ENCODE measurements around the gene ENC1. TPM values are rescaled to one million over a fixed set of nuclear protein-coding genes. Genes with fewer than 3 reads are reported as not detected.

Gene ENC1
- total and polyA plus RNA-seq, 2 experiments from 2014 or later: 0.56 to 6.5 TPM

DNA sequence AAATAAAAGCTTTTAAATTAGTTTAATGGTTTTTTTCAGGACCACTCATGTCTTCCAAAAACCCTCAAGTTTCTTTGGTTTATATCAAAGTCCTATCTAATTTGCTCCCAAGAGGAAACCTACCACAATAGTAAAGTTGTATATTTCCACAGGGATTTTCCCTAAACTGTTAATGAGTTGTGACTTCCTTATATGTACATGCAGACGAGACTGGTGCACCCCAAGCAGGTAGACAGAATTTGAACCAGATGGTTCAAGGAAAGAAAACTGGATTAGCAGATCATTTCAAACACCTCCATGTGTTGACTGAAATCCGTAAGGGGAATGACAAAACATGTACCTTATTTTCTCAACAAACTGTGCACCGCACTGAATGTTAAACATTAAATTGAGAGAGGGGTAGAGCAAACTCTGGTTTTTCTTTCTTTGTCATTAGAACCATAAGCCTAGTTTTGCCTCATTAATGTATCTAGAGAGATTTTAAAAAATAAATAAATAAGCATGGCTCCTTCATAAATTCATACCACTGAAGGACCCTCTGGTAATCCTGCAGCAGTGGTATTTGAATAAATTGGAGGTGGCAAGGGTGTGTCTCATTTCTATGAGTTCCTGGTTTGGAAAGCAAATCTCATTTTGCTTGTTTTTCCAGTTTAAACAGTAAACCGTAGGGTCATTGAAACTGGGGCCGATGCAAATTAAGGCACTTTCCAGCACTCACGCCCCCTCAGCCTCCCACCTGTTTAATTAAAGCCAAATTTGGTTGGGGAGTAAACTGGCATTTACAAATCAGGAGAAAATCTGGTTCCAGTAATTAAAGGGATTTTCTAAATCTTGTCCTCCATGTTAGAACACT is 51.1 kb downstream of the ENC1 start:
- H3K36me3 ChIP-seq: no peaks in the 10 kb centered on the region
- no peaks in the 10 kb centered on the region for H3K27me3 ChIP-seq
- H3K9me3 ChIP-seq (ENCODE audit: low read depth): no peaks in the 10 kb centered on the region
- no peak for DNase-seq (ENCODE audit: low read depth in 1 of 2, low spot score in 1 of 2)
- no peak overlapping the region for H3K4me3 ChIP-seq
- TF ChIP-seq, protein P1, sequence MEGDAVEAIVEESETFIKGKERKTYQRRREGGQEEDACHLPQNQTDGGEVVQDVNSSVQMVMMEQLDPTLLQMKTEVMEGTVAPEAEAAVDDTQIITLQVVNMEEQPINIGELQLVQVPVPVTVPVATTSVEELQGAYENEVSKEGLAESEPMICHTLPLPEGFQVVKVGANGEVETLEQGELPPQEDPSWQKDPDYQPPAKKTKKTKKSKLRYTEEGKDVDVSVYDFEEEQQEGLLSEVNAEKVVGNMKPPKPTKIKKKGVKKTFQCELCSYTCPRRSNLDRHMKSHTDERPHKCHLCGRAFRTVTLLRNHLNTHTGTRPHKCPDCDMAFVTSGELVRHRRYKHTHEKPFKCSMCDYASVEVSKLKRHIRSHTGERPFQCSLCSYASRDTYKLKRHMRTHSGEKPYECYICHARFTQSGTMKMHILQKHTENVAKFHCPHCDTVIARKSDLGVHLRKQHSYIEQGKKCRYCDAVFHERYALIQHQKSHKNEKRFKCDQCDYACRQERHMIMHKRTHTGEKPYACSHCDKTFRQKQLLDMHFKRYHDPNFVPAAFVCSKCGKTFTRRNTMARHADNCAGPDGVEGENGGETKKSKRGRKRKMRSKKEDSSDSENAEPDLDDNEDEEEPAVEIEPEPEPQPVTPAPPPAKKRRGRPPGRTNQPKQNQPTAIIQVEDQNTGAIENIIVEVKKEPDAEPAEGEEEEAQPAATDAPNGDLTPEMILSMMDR (IDR thresholded peaks at IDR 0.05; ENCODE audit: low read depth, low read length): no peak
- H3K27ac ChIP-seq: no peak overlapping the region
- H3K4me1 ChIP-seq (ENCODE audit: low read depth): peaks cover 3% of the 10 kb centered on the region

DNA sequence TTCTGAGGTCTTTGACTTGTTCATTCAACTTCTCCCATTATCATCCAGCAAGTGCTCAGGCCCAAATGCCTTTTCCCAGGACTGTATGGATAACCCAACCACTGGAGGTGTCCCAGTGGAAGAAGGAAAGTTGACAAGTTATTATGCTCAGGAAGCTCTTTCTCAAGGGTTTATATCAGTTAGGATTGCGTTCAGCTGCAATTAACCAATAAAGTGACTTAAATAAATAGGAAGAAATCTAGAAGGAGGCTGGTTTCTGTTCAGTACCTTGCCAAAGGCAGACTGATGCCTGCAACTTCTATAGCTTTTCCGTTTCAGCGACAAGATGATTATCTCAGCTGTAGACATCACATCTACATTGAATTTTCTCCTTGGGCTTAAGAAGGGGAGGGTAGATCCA is 52.1 kb downstream of the ENC1 start:
- TF ChIP-seq, protein P1 (IDR thresholded peaks at IDR 0.05; ENCODE audit: low read depth, low read length): no peak
- no peak for DNase-seq (ENCODE audit: low read depth in 1 of 2, low spot score in 1 of 2)

DNA sequence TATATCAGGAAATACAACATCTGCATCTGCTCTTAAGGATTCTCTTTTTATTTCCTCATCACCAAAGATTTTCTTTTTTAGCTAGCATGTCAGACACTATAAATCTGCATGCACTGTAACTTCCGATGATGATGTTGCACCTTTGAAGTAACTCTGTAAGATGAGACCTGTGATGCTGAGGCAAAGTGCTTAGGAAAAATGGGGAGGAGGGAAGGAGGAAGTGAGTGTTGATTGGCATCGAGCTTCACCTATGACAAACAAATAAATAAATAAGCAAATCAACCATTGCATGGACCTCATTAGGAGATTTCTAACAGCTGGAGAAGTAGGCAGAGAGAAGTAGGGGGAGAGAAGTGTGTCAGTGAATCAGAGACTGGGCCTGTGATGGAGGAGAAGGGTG is 52.6 kb downstream of the ENC1 start:
- no peak for DNase-seq (ENCODE audit: low read depth in 1 of 2, low spot score in 1 of 2)
- H3K4me1 ChIP-seq (ENCODE audit: low read depth): no peaks in the 10 kb centered on the region
- no peak overlapping the region for H3K27ac ChIP-seq
- no peak overlapping the region for H3K4me3 ChIP-seq
- H3K27me3 ChIP-seq: no peaks in the 10 kb centered on the region
- H3K36me3 ChIP-seq: no peaks in the 10 kb centered on the region
- H3K9me3 ChIP-seq (ENCODE audit: low read depth): no peaks in the 10 kb centered on the region
- TF ChIP-seq, protein P1 (IDR thresholded peaks at IDR 0.05; ENCODE audit: low read depth, low read length): no peak

More for the DNA sequence above, 52.1 kb downstream of the ENC1 start:
- Histone ChIP-seq H3K4me1 (ENCODE audit: low read depth) (no peaks in the 10 kb centered on the region), H3K4me3 (no peak overlapping the region), H3K27me3 (no peaks in the 10 kb centered on the region), H3K27ac (no peak overlapping the region), H3K9me3 (ENCODE audit: low read depth) (no peaks in the 10 kb centered on the region), H3K36me3 (no peaks in the 10 kb centered on the region)

DNA sequence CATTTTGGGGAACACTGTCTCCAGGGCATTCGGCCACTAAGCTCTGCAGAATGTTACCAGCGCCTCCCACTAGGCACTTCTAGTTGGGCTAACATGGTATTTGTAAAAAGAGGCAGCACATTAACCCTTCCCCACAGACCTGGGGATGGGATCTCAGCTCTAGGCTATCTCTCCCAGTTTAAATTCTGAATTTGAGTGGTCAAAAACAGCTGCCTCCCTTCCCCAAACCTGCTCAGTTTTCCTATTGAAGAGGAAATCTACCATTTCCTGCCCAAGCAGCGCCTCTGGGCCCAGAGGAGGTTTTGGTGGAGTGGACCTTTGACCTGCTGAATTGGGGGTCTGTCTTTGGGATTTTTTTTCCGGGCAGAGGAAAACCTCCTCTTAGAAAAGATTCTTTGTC is 53.2 kb downstream of the ENC1 start:
- DNase-seq (ENCODE audit: low read depth in 1 of 2, low spot score in 1 of 2): no peak
- H3K36me3 ChIP-seq: no peaks in the 10 kb centered on the region
- no peak overlapping the region for H3K4me3 ChIP-seq
- H3K4me1 ChIP-seq (ENCODE audit: low read depth): no peaks in the 10 kb centered on the region
- TF ChIP-seq, protein P1 (IDR thresholded peaks at IDR 0.05; ENCODE audit: low read depth, low read length): no peak
- H3K27ac ChIP-seq: no peak overlapping the region
- H3K9me3 ChIP-seq (ENCODE audit: low read depth): no peaks in the 10 kb centered on the region
- no peaks in the 10 kb centered on the region for H3K27me3 ChIP-seq

DNA sequence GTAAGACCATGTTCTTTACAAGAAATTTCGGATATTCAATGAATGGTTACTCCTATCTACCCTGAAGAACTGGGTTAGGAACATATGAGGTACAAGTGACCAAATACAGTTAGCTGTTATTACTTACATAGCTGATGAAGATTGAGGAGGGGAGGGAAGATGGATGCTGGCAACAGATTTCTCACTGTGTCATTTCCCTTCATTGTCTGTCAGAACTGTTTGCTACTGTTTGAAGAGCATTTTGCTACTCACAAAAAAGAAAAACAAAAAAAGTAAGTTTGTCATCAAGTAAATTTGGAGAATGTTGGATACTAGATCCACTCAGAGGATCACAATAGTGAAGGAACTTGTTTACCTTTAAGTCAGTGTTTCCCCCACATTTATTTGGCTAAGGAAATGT is 53.7 kb downstream of the ENC1 start:
- Histone ChIP-seq H3K27ac (no peak overlapping the region), H3K27me3 (no peaks in the 10 kb centered on the region), H3K36me3 (no peaks in the 10 kb centered on the region), H3K9me3 (ENCODE audit: low read depth) (no peaks in the 10 kb centered on the region), H3K4me1 (ENCODE audit: low read depth) (no peaks in the 10 kb centered on the region), H3K4me3 (no peak overlapping the region)
- TF ChIP-seq, protein P1 (IDR thresholded peaks at IDR 0.05; ENCODE audit: low read depth, low read length): no peak
- no peak for DNase-seq (ENCODE audit: low read depth in 1 of 2, low spot score in 1 of 2)

All from cardiac muscle cell (in vitro differentiated cells and primary cell).